Jurkat, Clone E6-1 (cell line): ENCODE measurements around the gene TSSK2.

Source experiments
- DNase-seq: peaks from one replicate; pipeline ENCODE4 v3.0.0-alpha.2; 2011; ENCODE audit warnings: low read depth, low spot score
- H3K4me3 ChIP-seq: 2 replicates; pipeline ENCODE4 v1.5.1; 2011; ENCODE audit warnings: mild to moderate bottlenecking, low read length, control low read depth, moderate library complexity

Gene TSSK2

DNA sequence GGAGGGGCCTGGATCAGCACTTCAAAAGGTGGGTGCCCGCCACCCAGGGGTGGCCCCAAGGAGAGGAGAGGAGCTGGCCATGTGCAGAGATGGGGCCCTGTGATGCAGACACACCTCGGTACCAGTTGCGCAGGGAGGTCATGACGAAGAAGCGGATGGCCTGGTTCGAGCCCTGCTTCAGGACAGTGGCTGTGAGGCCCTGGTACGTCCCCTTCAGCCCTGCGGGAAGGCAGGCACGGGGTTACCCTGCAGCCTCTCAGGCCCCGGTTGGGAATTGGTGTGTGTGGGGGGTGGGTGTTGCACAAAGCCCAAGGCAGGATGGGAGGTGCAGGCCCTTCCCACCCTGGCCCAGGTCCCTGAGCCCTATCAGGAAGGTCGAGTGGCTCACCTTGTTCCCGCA is 45.6 kb downstream of the TSSK2 start:
- no peak overlapping the region for H3K4me3 ChIP-seq

GRCh38 chr22:19177164-19178064 is 46.3 kb downstream of the TSSK2 start:
- no peak for DNase-seq
- H3K4me3 ChIP-seq, result peak overlapping the region; percentile 65

More for the DNA sequence above, 45.6 kb downstream of the TSSK2 start:
- no peak for DNase-seq

GRCh38 chr22:19178065-19178656 is 47.1 kb downstream of the TSSK2 start:
- H3K4me3 ChIP-seq, result peak overlapping the region; percentile 65
- DNase-seq, result peak; percentile 28

DNA sequence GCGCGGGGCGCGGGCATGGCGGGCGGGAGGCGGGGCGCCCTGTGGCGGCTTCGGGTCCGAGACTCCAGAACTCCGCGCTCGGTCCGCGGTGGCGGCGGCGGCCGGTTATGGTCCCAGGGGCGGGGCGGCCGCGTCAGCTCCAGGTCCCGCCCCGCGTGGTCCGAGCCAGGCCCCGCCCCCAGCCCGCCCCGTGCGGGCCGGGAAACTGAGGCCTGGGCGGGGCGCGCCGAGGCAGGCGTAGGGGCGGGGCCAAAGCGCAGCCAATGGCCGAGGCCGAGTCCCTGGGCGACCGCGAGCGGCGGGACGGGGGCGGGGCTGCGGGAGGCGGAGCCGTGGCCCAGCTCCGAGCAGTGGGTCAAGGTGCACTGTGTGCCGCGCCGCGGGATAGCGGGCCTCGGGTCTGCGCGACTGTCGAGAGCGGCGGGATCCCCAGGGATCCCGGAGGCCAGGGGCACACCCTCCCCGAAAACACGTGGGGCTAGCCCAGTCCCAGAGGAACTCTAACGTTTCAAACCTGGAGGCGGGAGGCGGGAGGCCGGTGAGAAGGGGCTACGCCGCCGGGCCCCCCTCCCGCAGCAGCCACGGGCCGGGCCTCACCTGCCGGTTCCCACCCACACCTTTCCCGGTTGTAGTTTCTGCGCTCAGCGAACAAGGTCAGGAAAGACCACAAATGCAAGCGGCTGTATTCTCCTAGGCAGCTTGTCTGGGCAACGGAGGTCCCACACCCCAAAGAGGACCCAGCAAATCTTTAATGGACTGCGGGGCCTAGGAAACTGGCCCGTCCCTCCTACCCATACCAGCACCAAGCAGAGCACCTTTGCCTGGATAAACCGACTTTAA is 47.8 kb downstream of the TSSK2 start, which contains the start of gene SLC25A1:
Gene SLC25A1 (minus strand): TSS at position 80 of the 840 bp plus-strand sequence. CDS start 63 bp downstream, at position 17.
- peak; percentile 70 for DNase-seq
- H3K4me3 ChIP-seq, result peak within 1 kb of the TSS; percentile 65

- peak overlapping the region; percentile 65 for H3K4me3 ChIP-seq
- DNase-seq, result peak; percentile 36
These were observed 48.5 kb downstream of the TSSK2 start for GRCh38 chr22:19179497-19180048.

DNA sequence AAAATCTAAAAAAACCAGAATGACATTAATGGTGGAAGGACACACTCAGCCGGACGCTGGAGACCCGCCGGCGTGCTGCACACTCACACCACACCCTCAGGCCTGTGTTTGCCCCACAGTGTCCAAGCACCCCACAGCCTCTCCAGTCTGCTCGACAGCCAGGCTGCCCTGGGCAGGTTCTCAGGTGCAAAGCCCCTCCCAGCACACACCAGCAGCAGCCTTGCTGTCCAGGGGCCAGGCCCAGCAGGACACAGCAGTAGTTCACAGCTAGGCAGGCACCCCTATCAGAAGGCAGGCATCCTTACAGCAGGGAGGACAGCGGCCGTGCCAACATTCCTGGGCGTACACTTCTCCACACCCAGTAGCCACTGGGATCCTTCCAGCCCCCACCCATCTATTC is 49.1 kb downstream of the TSSK2 start:
- H3K4me3 ChIP-seq, result no peak overlapping the region
- no peak for DNase-seq

- no peak overlapping the region for H3K4me3 ChIP-seq
- DNase-seq, result no peak
These were observed 49.8 kb downstream of the TSSK2 start for GRCh38 chr22:19180740-19181410.

- DNase-seq, result peak; percentile 22
These were observed 50.8 kb downstream of the TSSK2 start for GRCh38 chr22:19181786-19182471.

More at GRCh38 chr22:19181786-19182471, 50.8 kb downstream of the TSSK2 start:
- no peak overlapping the region for H3K4me3 ChIP-seq
